Effector memory CD8-positive, alpha-beta T cell (primary cell): ENCODE results near the gene CCDC93.

ENCODE experiments used
- ATAC-seq: fragments of 150-1000 bp; cut with Tn5 transposase; replicated peaks from 2 replicates; pipeline ENCODE4 v1.10.0; 2021; ENCODE audit warnings: mild to moderate bottlenecking, moderate library complexity
- DNase-seq, 3 experiments: peaks; one replicate each; pipeline ENCODE4 v3.0.0; 2021
- H3K27ac Mint-ChIP-seq, 2 donors: one replicate each; pipeline ENCODE4 v1.8.0; 2022; ENCODE audit warnings: mild to moderate bottlenecking in 2 of 2, mixed read lengths in 2 of 2, moderate library complexity in 2 of 2
- H3K27me3 Mint-ChIP-seq, 2 donors: one replicate each; pipeline ENCODE4 v1.8.0; 2022; ENCODE audit warnings: mixed read lengths in 2 of 2
- H3K36me3 Mint-ChIP-seq: one replicate; pipeline ENCODE4 v1.8.0; 2022; ENCODE audit warnings: mild to moderate bottlenecking, moderate library complexity, mixed read lengths; ENCODE audit not compliant: insufficient read depth
- H3K4me1 Mint-ChIP-seq, 2 donors: one replicate each; pipeline ENCODE4 v1.8.0; 2022; ENCODE audit warnings: low read depth in 2 of 2, mixed read lengths in 2 of 2
- H3K4me3 Mint-ChIP-seq, 2 donors: one replicate each; pipeline ENCODE4 v1.8.0; 2022; ENCODE audit warnings: mild to moderate bottlenecking in 2 of 2, mixed read lengths in 2 of 2, moderate library complexity in 2 of 2
- H3K9me3 Mint-ChIP-seq, 2 donors: one replicate each; pipeline ENCODE4 v1.8.0; 2022; ENCODE audit warnings: mixed read lengths in 2 of 2
- total RNA-seq, 9 experiments: gene quantifications; one replicate each; lab custom pipeline; 2026; lab: John Stamatoyannopoulos, UW

The CCDC93 gene
- 75.7 to 146 (median 99.4) reads per million in 9 experiments for total RNA-seq

GRCh38 chr2:118013724-118014491 lies at the start of gene CCDC93:
Gene CCDC93 (minus strand): TSS chr2:118014070. CDS start chr2:118013995, 75 bp downstream.
- no peaks in the 10 kb centered on the region for H3K9me3 Mint-ChIP-seq
- peaks cover 16% of the 10 kb centered on the region for H3K36me3 Mint-ChIP-seq
- peak within 1 kb of the TSS; percentile 87 to 92 for H3K4me3 Mint-ChIP-seq
- H3K4me1 Mint-ChIP-seq, result peaks cover 29 to 33% of the 10 kb centered on the region in 2 donors
- DNase-seq (peak; percentile 79 to 88 (median 83)), ATAC-seq (peak; percentile 88)
- H3K27me3 Mint-ChIP-seq, result peaks cover 0 to 5% of the 10 kb centered on the region in 2 donors
- peak within 1 kb of the TSS; percentile 92 to 94 for H3K27ac Mint-ChIP-seq

- Mint-ChIP-seq H3K27ac (no peak overlapping the region), H3K9me3 (no peaks in the 10 kb centered on the region), H3K4me1 (peaks cover 3 to 7% of the 10 kb centered on the region in 2 donors), H3K36me3 (no peaks in the 10 kb centered on the region), H3K27me3 (peaks cover 44 to 45% of the 10 kb centered on the region in 2 donors), H3K4me3 (no peak overlapping the region)
- ATAC-seq (no peak), DNase-seq (no peak)
Measured at GRCh38 chr2:118062669-118063068, 48.8 kb upstream of the CCDC93 start.

GRCh38 chr2:118062048-118062447 lies 48.2 kb upstream of the CCDC93 start:
- peaks cover 3 to 7% of the 10 kb centered on the region in 2 donors for H3K4me1 Mint-ChIP-seq
- no peaks in the 10 kb centered on the region for H3K36me3 Mint-ChIP-seq
- no peak for DNase-seq
- H3K9me3 Mint-ChIP-seq, result no peaks in the 10 kb centered on the region
- no peak for ATAC-seq
- no peak overlapping the region for H3K4me3 Mint-ChIP-seq
- H3K27me3 Mint-ChIP-seq, result peaks cover 45 to 50% of the 10 kb centered on the region in 2 donors
- H3K27ac Mint-ChIP-seq, result no peak overlapping the region

- no peaks in the 10 kb centered on the region for H3K36me3 Mint-ChIP-seq
- H3K4me1 Mint-ChIP-seq, result peaks cover 3 to 7% of the 10 kb centered on the region in 2 donors
- no peak for ATAC-seq
- DNase-seq, result no peak
- H3K9me3 Mint-ChIP-seq, result no peaks in the 10 kb centered on the region
- H3K27me3 Mint-ChIP-seq, result peaks cover 42 to 46% of the 10 kb centered on the region in 2 donors
- H3K4me3 Mint-ChIP-seq, result no peak overlapping the region
- H3K27ac Mint-ChIP-seq, result no peak overlapping the region
Measured at GRCh38 chr2:118061135-118061955, 47.5 kb upstream of the CCDC93 start.

GRCh38 chr2:118059919-118060478 lies 46.1 kb upstream of the CCDC93 start:
- Mint-ChIP-seq H3K36me3 (no peaks in the 10 kb centered on the region), H3K27me3 (peaks cover 39 to 51% of the 10 kb centered on the region in 2 donors), H3K27ac (peak overlapping the region in 1 of 2 donors; percentile 27), H3K9me3 (no peaks in the 10 kb centered on the region), H3K4me3 (no peak overlapping the region), H3K4me1 (peaks cover 3 to 7% of the 10 kb centered on the region in 2 donors)
- ATAC-seq (no peak), DNase-seq (no peak)

- Mint-ChIP-seq H3K36me3 (no peaks in the 10 kb centered on the region), H3K27ac (no peak overlapping the region), H3K4me3 (no peak overlapping the region), H3K4me1 (peaks cover 3 to 7% of the 10 kb centered on the region in 2 donors), H3K9me3 (no peaks in the 10 kb centered on the region), H3K27me3 (peaks cover 36 to 56% of the 10 kb centered on the region in 2 donors)
- DNase-seq (no peak), ATAC-seq (no peak)
Measured at GRCh38 chr2:118058951-118059350, 45.1 kb upstream of the CCDC93 start.

GRCh38 chr2:118056801-118057200 lies 42.9 kb upstream of the CCDC93 start:
- DNase-seq, result no peak
- H3K27ac Mint-ChIP-seq, result no peak overlapping the region
- peaks cover 36 to 45% of the 10 kb centered on the region in 2 donors for H3K27me3 Mint-ChIP-seq
- H3K36me3 Mint-ChIP-seq, result no peaks in the 10 kb centered on the region
- no peak for ATAC-seq
- H3K4me1 Mint-ChIP-seq, result peaks cover 3 to 7% of the 10 kb centered on the region in 2 donors
- no peak overlapping the region for H3K4me3 Mint-ChIP-seq
- H3K9me3 Mint-ChIP-seq, result no peaks in the 10 kb centered on the region

GRCh38 chr2:118056165-118056534 lies 42.3 kb upstream of the CCDC93 start:
- H3K4me3 Mint-ChIP-seq, result no peak overlapping the region
- no peak for DNase-seq

GRCh38 chr2:118055512-118056164 lies 41.8 kb upstream of the CCDC93 start:
- no peak overlapping the region for H3K4me3 Mint-ChIP-seq
- H3K9me3 Mint-ChIP-seq, result no peaks in the 10 kb centered on the region
- DNase-seq (no peak), ATAC-seq (peak; percentile 17)
- H3K4me1 Mint-ChIP-seq, result peaks cover 3 to 5% of the 10 kb centered on the region in 2 donors
- H3K36me3 Mint-ChIP-seq, result no peaks in the 10 kb centered on the region
- peak overlapping the region in 1 of 2 donors; percentile 3 for H3K27ac Mint-ChIP-seq
- peaks cover 39 to 48% of the 10 kb centered on the region in 2 donors for H3K27me3 Mint-ChIP-seq

More at GRCh38 chr2:118056165-118056534, 42.3 kb upstream of the CCDC93 start:
- ATAC-seq, result peak; percentile 63
- Mint-ChIP-seq H3K4me1 (peaks cover 3 to 5% of the 10 kb centered on the region in 2 donors), H3K36me3 (no peaks in the 10 kb centered on the region), H3K27ac (no peak overlapping the region), H3K9me3 (no peaks in the 10 kb centered on the region), H3K27me3 (peaks cover 37 to 46% of the 10 kb centered on the region in 2 donors)

GRCh38 chr2:118054213-118055008 lies 40.5 kb upstream of the CCDC93 start:
- ATAC-seq (no peak), DNase-seq (no peak)
- Mint-ChIP-seq H3K27ac (no peak overlapping the region), H3K27me3 (peaks cover 51 to 60% of the 10 kb centered on the region in 2 donors), H3K36me3 (no peaks in the 10 kb centered on the region), H3K4me1 (no peaks in the 10 kb centered on the region), H3K4me3 (no peak overlapping the region), H3K9me3 (no peaks in the 10 kb centered on the region)

- ATAC-seq, result no peak
- H3K27ac Mint-ChIP-seq, result no peak overlapping the region
- H3K4me1 Mint-ChIP-seq, result no peaks in the 10 kb centered on the region
- no peak for DNase-seq
- no peaks in the 10 kb centered on the region for H3K9me3 Mint-ChIP-seq
- H3K36me3 Mint-ChIP-seq, result no peaks in the 10 kb centered on the region
- no peak overlapping the region for H3K4me3 Mint-ChIP-seq
- peaks cover 58 to 67% of the 10 kb centered on the region in 2 donors for H3K27me3 Mint-ChIP-seq
Measured at GRCh38 chr2:118053681-118054080, 39.8 kb upstream of the CCDC93 start.

GRCh38 chr2:118052474-118052873 lies 38.6 kb upstream of the CCDC93 start:
- no peak for ATAC-seq
- Mint-ChIP-seq H3K4me3 (no peak overlapping the region), H3K27ac (no peak overlapping the region), H3K36me3 (no peaks in the 10 kb centered on the region), H3K9me3 (no peaks in the 10 kb centered on the region), H3K27me3 (peaks cover 70 to 71% of the 10 kb centered on the region in 2 donors), H3K4me1 (no peaks in the 10 kb centered on the region)
- no peak for DNase-seq
